HG03066 (cell line): Measurements from ENCODE around the gene TMEM127.

Experiments
- ATAC-seq: cut with Tn5 transposase; IDR thresholded peaks from one replicate; pipeline ENCODE4 v1.9.1; 2021; ENCODE audit warnings: low read depth; ENCODE audit not compliant: unreplicated experiment

The TMEM127 gene

GRCh38 chr2:96208143-96209010 is 57.4 kb downstream of the TMEM127 start, which contains the start of gene STARD7:
TSS of gene STARD7 (minus strand) at chr2:96208827. CDS start at chr2:96208434, 393 bp downstream.
- ATAC-seq = peak; percentile 94

- no peak for ATAC-seq
Measured at GRCh38 chr2:96207774-96208142, 58.0 kb downstream of the TMEM127 start.

- no peak for ATAC-seq
Measured at GRCh38 chr2:96207073-96207773, 58.6 kb downstream of the TMEM127 start.

- no peak for ATAC-seq
Measured at GRCh38 chr2:96205888-96206287, 59.9 kb downstream of the TMEM127 start.

DNA sequence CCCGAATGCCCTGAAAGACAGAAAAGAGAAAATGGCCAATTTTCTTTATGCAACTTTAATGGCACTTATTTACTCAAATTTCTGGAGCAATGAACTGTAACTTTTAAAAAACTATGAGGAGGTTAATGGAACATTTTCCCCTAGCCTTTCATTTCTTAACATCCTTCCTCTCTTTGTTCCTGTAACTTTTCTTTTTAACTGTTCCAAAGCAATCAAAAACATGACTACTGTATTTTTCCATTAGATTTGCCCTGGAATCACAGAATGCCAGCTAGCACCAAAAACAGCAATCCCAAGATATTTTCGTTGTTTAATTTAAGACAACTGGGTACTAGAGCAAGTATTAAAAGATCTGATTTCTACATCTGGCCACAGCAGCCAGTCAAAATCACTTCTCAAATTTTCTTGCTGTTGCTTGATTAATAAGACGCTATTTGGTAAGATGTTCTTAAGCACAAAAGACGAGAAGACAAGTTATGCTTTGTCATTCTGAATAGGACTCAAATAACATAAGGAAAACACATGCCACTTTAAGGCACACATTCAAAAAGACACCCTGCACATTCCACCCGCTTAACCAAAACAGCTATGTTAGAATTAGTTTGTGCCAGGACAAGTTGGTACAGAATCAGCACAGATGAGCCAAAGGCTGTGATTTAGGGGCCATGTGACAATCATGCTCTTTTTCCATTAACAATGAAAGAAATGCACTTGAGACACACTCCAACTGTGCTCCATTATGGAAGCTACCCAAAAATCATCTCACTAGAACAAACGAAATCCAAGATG is 60.8 kb downstream of the TMEM127 start:
- ATAC-seq = no peak

DNA sequence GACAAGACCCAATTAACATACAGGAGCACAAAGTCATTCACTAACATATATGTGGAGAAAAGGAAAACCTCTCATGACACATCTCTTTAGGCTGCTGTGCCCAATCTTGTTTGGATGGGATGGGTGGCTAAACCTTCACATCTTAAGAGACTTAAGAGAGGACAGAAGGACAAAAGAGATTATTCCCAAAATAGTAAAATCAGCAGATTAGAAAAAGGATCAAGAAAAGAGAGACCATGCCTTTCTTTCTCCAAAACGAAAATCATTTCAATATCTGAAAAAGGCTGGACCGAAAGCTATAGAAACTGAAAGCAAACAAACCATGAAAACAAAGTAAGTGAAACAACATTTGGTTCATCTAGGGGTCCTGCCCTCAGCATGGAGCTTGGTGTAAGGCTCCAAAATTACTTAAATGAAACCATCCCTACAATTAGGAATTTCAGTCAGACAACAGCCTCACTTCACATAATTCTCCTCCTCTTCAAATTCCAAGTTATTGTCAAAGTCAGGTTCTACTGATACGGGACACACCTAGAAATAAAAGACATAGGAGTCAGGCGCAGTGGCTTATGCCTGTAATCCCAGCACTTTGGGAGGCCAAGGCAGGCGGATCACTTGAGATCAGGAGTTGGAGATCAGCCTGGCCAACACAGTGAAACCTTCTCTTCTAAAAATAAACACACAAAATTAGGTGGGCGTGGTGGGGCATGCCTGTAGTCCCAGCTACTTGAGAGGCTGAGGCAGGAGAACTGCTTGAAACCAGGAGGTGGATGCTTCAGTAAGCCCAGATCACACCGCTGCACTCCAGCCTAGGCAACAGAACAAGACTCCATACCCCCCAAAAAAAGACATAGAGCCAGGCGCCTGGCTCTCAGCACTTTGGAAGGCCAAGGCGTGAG is 62.4 kb downstream of the TMEM127 start:
- ATAC-seq = no peak

DNA sequence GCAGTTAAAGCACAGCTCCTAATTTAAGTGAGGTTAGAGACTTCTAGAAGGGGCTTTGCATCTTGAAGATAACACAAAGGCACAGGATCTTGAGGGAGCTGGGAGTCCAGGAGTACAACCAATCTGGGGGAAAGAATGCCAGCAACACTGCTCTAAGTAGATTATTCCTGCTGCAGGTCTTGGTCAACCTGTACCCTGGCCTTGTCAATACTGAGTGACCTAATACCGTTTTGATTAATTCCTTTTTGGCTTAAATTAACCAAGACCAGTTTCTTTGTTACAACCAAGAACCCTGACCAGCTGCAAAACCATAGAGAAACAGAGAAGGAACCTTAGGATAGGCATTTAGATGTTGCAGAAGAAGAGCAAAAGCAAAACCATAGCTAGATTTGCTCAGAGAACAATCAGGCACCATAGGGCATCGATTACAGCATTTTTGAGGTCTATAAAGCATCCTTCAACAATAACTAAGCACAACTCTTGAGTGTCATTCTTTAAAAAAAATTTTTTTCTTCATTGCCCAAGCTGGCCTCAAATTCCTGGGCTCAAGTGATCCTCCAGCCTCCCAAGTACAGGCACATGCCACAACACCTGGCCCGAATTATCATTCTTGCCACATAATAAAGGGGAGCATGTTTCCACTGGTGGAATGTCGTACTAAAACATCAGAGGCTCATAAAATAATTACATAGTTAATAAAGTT is 63.5 kb downstream of the TMEM127 start:
- ATAC-seq = no peak

GRCh38 chr2:96201338-96201737 is 64.5 kb downstream of the TMEM127 start:
- no peak for ATAC-seq

DNA sequence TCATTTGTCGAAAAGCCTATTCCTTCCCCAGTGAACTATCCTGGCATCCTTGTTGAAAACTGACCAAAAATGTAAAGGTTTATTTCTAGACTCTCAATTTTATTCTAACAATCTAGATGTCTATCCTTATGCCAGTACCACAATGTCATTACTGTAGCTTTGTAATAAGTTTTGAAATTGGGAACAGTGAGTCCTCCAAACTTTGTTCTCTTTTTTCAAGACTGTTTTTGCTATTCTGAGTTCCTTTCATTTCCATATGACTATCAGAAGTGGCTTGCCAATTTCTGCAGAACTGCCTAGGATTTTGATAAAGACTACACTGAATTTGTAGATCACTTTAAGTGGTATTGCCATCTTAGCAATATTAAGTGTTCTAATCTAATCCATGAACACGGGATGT is 66.9 kb downstream of the TMEM127 start:
- ATAC-seq = no peak
